Measurements from ENCODE around the gene IFT27. TPM values are rescaled to one million over a fixed set of nuclear protein-coding genes. Genes with fewer than 3 reads are reported as not detected.

Gene IFT27
- polyA plus RNA-seq (2011; rRNA removed) (20.6 and 23.0 TPM in 2 replicates), polyA minus RNA-seq (2011; rRNA and poly(A)+ RNA removed) (10.7 and 11.6 TPM in 2 replicates)

- CTCF ChIA-PET, result interaction anchor here (0.6 to 3.9 kb wide), 11 partner anchors 11 to 246 kb away, joined by 3 to 37 read pairs (median 3); no protein-coding TSS in a partner anchor
- H3K4me3 ChIP-seq (ENCODE audit: low read depth, low read length), result peak within 1 kb of the TSS; percentile 81
- TF ChIP-seq CTCF (IDR thresholded peaks at IDR 0.05; ENCODE audit: insufficient read depth, low read depth, low read length), result no peak
- no peaks in the 10 kb centered on the region for H3K27me3 ChIP-seq (ENCODE audit: control insufficient read depth, insufficient read depth, low read length)
- DNase-seq (ENCODE audit: low read depth), result peak; percentile 100
- no peaks in the 10 kb centered on the region for H3K36me3 ChIP-seq (ENCODE audit: control insufficient read depth, insufficient read depth, low read length)
- POLR2A ChIA-PET, result interaction anchor here (0.7 to 0.8 kb wide), 2 partner anchors 14 to 599 kb away, joined by 3 read pairs; no protein-coding TSS in a partner anchor
These were observed at the start of gene IFT27 for GRCh38 chr22:36775964-36776669. IFT27 (minus strand) TSS chr22:36776119; CDS start chr22:36775707, 412 bp downstream.

GRCh38 chr22:36824655-36825054, 48.7 kb upstream of the IFT27 start:
- H3K27me3 ChIP-seq (ENCODE audit: control insufficient read depth, insufficient read depth, low read length), result peaks cover 7% of the 10 kb centered on the region; the same call in 1 of the 2 replicates
- ChIA-PET POLR2A (no interaction called here), CTCF (no interaction called here)
- no peak for DNase-seq (ENCODE audit: low read depth)
- no peaks in the 10 kb centered on the region for H3K36me3 ChIP-seq (ENCODE audit: control insufficient read depth, insufficient read depth, low read length)
- no peak for TF ChIP-seq CTCF (IDR thresholded peaks at IDR 0.05; ENCODE audit: insufficient read depth, low read depth, low read length)
- H3K4me3 ChIP-seq (ENCODE audit: low read depth, low read length), result no peak overlapping the region

GRCh38 chr22:36823186-36823839, 47.4 kb upstream of the IFT27 start:
- peaks cover 16% of the 10 kb centered on the region for H3K27me3 ChIP-seq (ENCODE audit: control insufficient read depth, insufficient read depth, low read length)
- POLR2A ChIA-PET, result no interaction called here
- DNase-seq (ENCODE audit: low read depth), result no peak
- H3K36me3 ChIP-seq (ENCODE audit: control insufficient read depth, insufficient read depth, low read length), result no peaks in the 10 kb centered on the region
- CTCF ChIA-PET, result no interaction called here
- no peak for TF ChIP-seq CTCF (IDR thresholded peaks at IDR 0.05; ENCODE audit: insufficient read depth, low read depth, low read length)
- no peak overlapping the region for H3K4me3 ChIP-seq (ENCODE audit: low read depth, low read length)

GRCh38 chr22:36822581-36822980, 46.7 kb upstream of the IFT27 start:
- peaks cover 24% of the 10 kb centered on the region for H3K27me3 ChIP-seq (ENCODE audit: control insufficient read depth, insufficient read depth, low read length)
- POLR2A ChIA-PET, result no interaction called here
- DNase-seq (ENCODE audit: low read depth), result no peak

More at GRCh38 chr22:36822581-36822980, 46.7 kb upstream of the IFT27 start:
- CTCF ChIA-PET, result no interaction called here
- Histone ChIP-seq H3K4me3 (ENCODE audit: low read depth, low read length) (no peak overlapping the region), H3K36me3 (ENCODE audit: control insufficient read depth, insufficient read depth, low read length) (no peaks in the 10 kb centered on the region)
- no peak for TF ChIP-seq CTCF (IDR thresholded peaks at IDR 0.05; ENCODE audit: insufficient read depth, low read depth, low read length)
